Left lung (tissue), 10 donors: Measurements from ENCODE around the gene PLAAT4. TPM values are rescaled to one million over a fixed set of nuclear protein-coding genes. Genes with fewer than 3 reads are reported as not detected.

Source experiments
- ATAC-seq: fragments of 200-7000 bp; cut with Tn5 transposase; one replicate; pipeline ENCODE4 v1.9.1; 2020; ENCODE audit warnings: moderate library complexity
- DNase-seq, 4 donors: peaks; one replicate each; pipeline ENCODE4 v3.0.0-alpha.2; 2013 to 2020
- H3K27ac ChIP-seq, 2 donors: fragments of 200-600 bp; sonication (generic) in 1 of 2; one replicate each; pipeline versions ENCODE4 v1.5.0 to v1.8.0; 2020 to 2021
- H3K27me3 ChIP-seq, 2 donors: fragments of 200-600 bp; sonication (generic) in 1 of 2; one replicate each; pipeline versions ENCODE4 v1.5.0 to v1.8.0; 2020 to 2021
- H3K36me3 ChIP-seq, 2 donors: fragments of 200-600 bp; sonication (generic) in 1 of 2; one replicate each; pipeline versions ENCODE4 v1.5.0 to v1.8.0; 2020 to 2021
- H3K4me1 ChIP-seq, 2 donors: fragments of 200-600 bp; one replicate each; pipeline ENCODE4 v1.8.0; 2021
- H3K4me3 ChIP-seq, 2 donors: fragments of 200-600 bp; sonication (generic) in 1 of 2; one replicate each; pipeline versions ENCODE4 v1.5.0 to v1.8.0; 2020 to 2021; ENCODE audit warnings: mild to moderate bottlenecking in 1 of 2
- H3K9me3 ChIP-seq, 2 donors: fragments of 200-600 bp; sonication (generic) in 1 of 2; one replicate each; pipeline versions ENCODE4 v1.5.0 to v1.8.0; 2020 to 2021
- intact Hi-C, 2 donors: fragments of 100-400 bp; cut with DNase I; formaldehyde crosslinking; loops; one replicate each; pipeline versions ENCODE4 v1.11.2 to v1.14.2; 2022
- polyA plus RNA-seq, 6 donors: library from polyadenylated mRNA; unstranded; fragments of 120-200 nt; gene quantifications; one replicate each; pipeline ENCODE4 v1.2.1, GENCODE V29; 2013; ENCODE audit not compliant: insufficient read length in 6 of 6
- total RNA-seq, 2 donors: library from RNA; stranded (reverse); fragmentation: NEBNext Ultra II Directional; extraction: Animal tissue kit (Norgen Biotek cat#: 25700); gene quantifications; one replicate each; pipeline ENCODE4 v1.2.1, GENCODE V29; 2021
- TF ChIP-seq, protein P1 (sequence below), 2 donors: fragments of 200-600 bp; sonication (generic) in 1 of 2; IDR thresholded peaks; one replicate each; pipeline versions ENCODE4 v1.5.0 to v1.8.0; 2021; ENCODE audit warnings: antibody characterized with exemption in 2 of 2
- donor health status: DM: no; HTN: yes; CAD: no.
- donor health status: DM: no; HTN: no; CAD: no.

PLAAT4 gene
- total and polyA plus RNA-seq, 8 donors, result 6.5 to 217 (median 8.6) TPM

DNA sequence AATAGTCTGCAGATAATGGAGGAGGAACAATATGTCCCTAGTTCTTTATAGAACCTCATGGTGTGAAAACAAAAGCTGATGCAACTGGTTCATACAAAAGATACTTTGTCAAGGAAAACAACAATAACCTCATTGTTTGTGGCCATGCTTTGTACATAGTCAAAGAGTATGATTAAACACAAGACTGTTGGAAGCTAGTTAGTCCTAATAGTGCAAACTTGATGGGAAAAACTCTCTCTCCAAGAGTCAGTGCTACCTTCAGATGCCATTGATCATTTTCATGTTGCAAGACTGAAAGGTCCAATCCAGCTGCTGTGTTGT, 46.7 kb downstream of the PLAAT4 start:
- Histone ChIP-seq H3K9me3 (peaks cover 0 to 23% of the 10 kb centered on the region in 2 donors), H3K4me3 (no peak overlapping the region), H3K27ac (no peak overlapping the region), H3K27me3 (no peaks in the 10 kb centered on the region), H3K36me3 (peaks cover 0 to 80% of the 10 kb centered on the region in 2 donors), H3K4me1 (no peaks in the 10 kb centered on the region)
- intact Hi-C loops, result no loop called here
- TF ChIP-seq, protein P1, sequence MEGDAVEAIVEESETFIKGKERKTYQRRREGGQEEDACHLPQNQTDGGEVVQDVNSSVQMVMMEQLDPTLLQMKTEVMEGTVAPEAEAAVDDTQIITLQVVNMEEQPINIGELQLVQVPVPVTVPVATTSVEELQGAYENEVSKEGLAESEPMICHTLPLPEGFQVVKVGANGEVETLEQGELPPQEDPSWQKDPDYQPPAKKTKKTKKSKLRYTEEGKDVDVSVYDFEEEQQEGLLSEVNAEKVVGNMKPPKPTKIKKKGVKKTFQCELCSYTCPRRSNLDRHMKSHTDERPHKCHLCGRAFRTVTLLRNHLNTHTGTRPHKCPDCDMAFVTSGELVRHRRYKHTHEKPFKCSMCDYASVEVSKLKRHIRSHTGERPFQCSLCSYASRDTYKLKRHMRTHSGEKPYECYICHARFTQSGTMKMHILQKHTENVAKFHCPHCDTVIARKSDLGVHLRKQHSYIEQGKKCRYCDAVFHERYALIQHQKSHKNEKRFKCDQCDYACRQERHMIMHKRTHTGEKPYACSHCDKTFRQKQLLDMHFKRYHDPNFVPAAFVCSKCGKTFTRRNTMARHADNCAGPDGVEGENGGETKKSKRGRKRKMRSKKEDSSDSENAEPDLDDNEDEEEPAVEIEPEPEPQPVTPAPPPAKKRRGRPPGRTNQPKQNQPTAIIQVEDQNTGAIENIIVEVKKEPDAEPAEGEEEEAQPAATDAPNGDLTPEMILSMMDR (IDR thresholded peaks at IDR 0.05), result no peak
- DNase-seq, result no peak
- no peak for ATAC-seq

DNA sequence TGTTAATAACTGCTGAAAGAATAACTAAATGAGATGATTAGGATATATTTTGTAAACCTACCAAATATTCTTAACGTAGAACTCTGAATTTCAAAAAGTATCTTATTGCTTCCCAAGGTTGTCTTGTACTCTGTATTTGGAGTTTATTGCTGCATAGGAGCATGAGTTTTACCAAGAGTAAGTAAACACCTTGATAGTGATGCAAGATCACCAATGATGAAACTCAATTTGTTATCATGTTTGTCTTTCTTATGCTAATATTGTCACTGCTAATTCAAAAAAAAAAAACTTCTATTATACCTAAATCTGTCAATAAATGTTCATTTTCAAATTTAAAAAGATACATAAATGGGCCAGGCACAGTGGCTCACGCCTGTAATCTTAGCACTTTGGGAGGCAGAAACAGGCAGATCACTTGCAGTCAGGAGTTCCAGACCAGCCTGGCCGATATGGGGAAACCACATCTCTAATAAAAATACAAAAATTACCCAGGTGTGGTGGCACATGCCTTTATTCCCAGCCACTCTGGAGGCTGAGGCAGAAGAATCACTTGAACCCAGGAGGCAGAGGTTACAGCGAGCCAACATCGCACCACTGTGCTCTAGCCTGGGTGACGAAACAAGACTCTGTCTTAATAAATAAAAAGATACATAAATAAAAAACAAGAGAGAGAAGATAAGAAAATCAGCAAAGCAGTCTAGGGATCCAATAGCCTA, 50.0 kb downstream of the PLAAT4 start:
- Histone ChIP-seq H3K27me3 (no peaks in the 10 kb centered on the region), H3K4me1 (no peaks in the 10 kb centered on the region), H3K9me3 (peaks cover 0 to 5% of the 10 kb centered on the region in 2 donors), H3K4me3 (no peak overlapping the region), H3K36me3 (peaks cover 0 to 84% of the 10 kb centered on the region in 2 donors), H3K27ac (no peak overlapping the region)
- DNase-seq (no peak), ATAC-seq (no peak)
- TF ChIP-seq, protein P1 (IDR thresholded peaks at IDR 0.05), result no peak
- intact Hi-C loops, result no loop called here

DNA sequence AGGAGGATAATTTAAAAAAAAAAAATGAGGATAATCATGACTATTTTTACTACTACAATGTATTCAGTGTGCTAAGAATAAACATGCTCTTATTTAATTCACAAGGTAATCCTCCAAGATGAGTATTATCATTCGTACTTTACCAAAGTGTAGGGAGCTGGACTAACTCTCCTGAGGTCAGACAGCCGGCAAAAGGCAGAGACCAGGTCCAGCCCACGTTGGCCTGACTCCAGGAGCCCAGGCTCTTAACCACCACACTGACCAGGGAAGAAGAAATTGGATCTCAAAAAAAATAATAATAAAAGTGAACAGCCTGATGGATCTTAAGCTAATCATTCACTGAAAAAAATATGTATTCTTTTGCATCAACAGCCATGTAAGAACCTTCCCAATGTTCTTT, 52.4 kb downstream of the PLAAT4 start:
- ATAC-seq (no peak), DNase-seq (no peak)
- H3K36me3 ChIP-seq, result peaks cover 0 to 69% of the 10 kb centered on the region in 2 donors
- no peaks in the 10 kb centered on the region for H3K4me1 ChIP-seq
- H3K9me3 ChIP-seq, result no peaks in the 10 kb centered on the region
- H3K4me3 ChIP-seq, result no peak overlapping the region
- no peaks in the 10 kb centered on the region for H3K27me3 ChIP-seq
- intact Hi-C loops, result no loop called here
- TF ChIP-seq, protein P1 (IDR thresholded peaks at IDR 0.05), result no peak
- no peak overlapping the region for H3K27ac ChIP-seq

DNA sequence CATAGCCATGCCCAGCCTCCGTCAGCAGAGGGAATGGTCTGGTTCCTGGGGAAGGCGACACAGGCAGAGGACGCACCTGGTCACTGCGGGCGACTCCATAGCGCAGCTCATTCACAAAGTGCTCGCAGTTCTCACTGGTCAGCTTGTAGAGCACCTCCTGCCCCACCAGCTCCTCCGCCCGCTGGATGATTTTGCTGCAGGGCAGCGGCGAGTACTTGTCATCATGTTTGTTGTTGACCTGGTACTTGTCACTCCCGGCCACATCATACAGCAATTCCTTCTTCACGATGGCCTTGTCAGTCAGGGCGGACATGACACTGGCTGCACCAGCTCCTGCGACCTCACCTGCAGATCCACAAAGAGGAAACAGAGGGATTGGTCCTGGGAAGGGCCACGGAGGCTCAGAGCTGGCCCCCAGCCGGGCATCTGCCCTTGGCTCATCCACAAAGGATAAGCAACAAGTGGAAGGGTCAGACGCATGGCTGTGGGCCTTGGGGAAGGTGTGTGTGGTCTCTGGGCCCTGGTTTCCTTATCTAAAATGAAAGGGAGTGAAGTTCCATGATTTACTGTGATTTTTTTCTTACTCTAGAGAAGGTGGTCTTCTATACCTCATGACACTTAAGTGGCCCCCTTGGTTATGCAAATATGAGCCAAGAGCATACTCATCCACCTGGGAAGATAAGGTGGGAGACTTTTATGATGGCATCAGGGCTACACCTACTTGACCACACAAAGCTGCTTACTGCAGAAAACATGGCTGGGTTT, 53.6 kb downstream of the PLAAT4 start:
- TF ChIP-seq, protein P1 (IDR thresholded peaks at IDR 0.05), result no peak
- Histone ChIP-seq H3K9me3 (no peaks in the 10 kb centered on the region), H3K36me3 (peaks cover 0 to 61% of the 10 kb centered on the region in 2 donors), H3K27me3 (no peaks in the 10 kb centered on the region), H3K4me1 (no peaks in the 10 kb centered on the region), H3K27ac (no peak overlapping the region), H3K4me3 (no peak overlapping the region)
- ATAC-seq (no peak), DNase-seq (no peak)
- intact Hi-C loops, result no loop called here

DNA sequence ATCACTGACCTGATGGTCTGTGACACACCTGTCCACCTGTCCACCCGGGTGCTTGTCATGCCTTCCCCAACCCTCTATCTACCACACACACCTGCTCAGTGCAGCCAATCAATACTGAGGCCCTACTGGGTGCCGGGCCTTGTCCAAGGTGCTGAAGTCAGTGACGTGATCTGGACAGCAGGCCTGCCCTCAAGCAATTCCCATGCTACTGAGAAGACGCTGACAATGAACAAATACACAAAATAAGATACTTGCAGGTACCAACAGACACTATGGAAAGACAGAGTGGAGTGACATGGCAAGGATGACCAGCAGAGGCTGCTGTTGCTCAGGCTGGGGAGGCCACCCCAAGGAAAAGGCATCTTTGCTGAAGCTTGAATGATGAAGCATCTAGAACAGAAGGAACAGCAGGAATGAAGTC, 56.4 kb downstream of the PLAAT4 start:
- H3K27ac ChIP-seq, result no peak overlapping the region
- no peaks in the 10 kb centered on the region for H3K4me1 ChIP-seq
- ATAC-seq, result peak; percentile 49

More for the DNA sequence above, 56.4 kb downstream of the PLAAT4 start:
- intact Hi-C loops, result no loop called here
- Histone ChIP-seq H3K27me3 (no peaks in the 10 kb centered on the region), H3K4me3 (no peak overlapping the region), H3K36me3 (peaks cover 0 to 61% of the 10 kb centered on the region in 2 donors), H3K9me3 (no peaks in the 10 kb centered on the region)
- no peak for DNase-seq
- TF ChIP-seq, protein P1 (IDR thresholded peaks at IDR 0.05), result no peak
